Mammary epithelial cell (primary cell): ENCODE data around the gene CPED1.

Experiments used
- EZH2 ChIP-seq: IDR thresholded peaks from 2 replicates; pipeline ENCODE4 v1.6.1; 2012; ENCODE audit warnings: low read length, inconsistent platforms, borderline replicate concordance
- TF ChIP-seq, protein P1 (sequence below), 2 donors: IDR thresholded peaks in 1 of 2; conservative IDR thresholded peaks in 1 of 2; 2 replicates each; pipeline ENCODE4 v1.5.1; 2011 to 2012; ENCODE audit warnings: inconsistent platforms in 2 of 2, low read length in 2 of 2, mild to moderate bottlenecking in 2 of 2, control low read depth in 1 of 2, low read depth in 1 of 2; ENCODE audit not compliant: insufficient read depth in 1 of 2; ENCODE audit errors: extremely low read depth in 1 of 2

GRCh38 chr7:121011401-121011800 is 22.9 kb downstream of the CPED1 start:
- TF ChIP-seq, protein P1, sequence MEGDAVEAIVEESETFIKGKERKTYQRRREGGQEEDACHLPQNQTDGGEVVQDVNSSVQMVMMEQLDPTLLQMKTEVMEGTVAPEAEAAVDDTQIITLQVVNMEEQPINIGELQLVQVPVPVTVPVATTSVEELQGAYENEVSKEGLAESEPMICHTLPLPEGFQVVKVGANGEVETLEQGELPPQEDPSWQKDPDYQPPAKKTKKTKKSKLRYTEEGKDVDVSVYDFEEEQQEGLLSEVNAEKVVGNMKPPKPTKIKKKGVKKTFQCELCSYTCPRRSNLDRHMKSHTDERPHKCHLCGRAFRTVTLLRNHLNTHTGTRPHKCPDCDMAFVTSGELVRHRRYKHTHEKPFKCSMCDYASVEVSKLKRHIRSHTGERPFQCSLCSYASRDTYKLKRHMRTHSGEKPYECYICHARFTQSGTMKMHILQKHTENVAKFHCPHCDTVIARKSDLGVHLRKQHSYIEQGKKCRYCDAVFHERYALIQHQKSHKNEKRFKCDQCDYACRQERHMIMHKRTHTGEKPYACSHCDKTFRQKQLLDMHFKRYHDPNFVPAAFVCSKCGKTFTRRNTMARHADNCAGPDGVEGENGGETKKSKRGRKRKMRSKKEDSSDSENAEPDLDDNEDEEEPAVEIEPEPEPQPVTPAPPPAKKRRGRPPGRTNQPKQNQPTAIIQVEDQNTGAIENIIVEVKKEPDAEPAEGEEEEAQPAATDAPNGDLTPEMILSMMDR (conservative IDR thresholded peaks at IDR 0.05 in 1 of 2, IDR thresholded peaks at IDR 0.05 in 1 of 2; ENCODE audit: extremely low read depth in 1 of 2, insufficient read depth in 1 of 2, low read depth in 1 of 2, low read length in 2 of 2), result no peak
- TF ChIP-seq EZH2, result no peak
